Tibial nerve (tissue), 4 donors: ENCODE measurements around the gene CST7. TPM values are rescaled to one million over a fixed set of nuclear protein-coding genes. Genes with fewer than 3 reads are reported as not detected.
A peak's percentile ranks its signal among the peaks of the same experiment; 100 is the strongest.

ENCODE experiments used
- DNase-seq, 2 donors: peaks; one replicate each; pipeline ENCODE4 v3.0.0-alpha.2; 2019; ENCODE audit warnings: low spot score in 2 of 2
- H3K27ac ChIP-seq, 4 donors: fragments of 200-600 bp; sonication (generic) in 3 of 4; one replicate each; pipeline ENCODE4 v1.5.1; 2017 to 2019; ENCODE audit warnings: mild to moderate bottlenecking in 1 of 4
- H3K27me3 ChIP-seq, 2 donors: fragments of 200-600 bp; sonication (generic) in 1 of 2; one replicate each; pipeline versions ENCODE4 v1.5.1 to v1.6.0; 2017 to 2019
- H3K36me3 ChIP-seq, 3 donors: fragments of 200-600 bp; sonication (generic); one replicate each; pipeline ENCODE4 v1.5.1; 2018 to 2019
- H3K4me1 ChIP-seq, 4 donors: fragments of 200-600 bp; sonication (generic) in 3 of 4; one replicate each; pipeline ENCODE4 v1.5.1; 2017 to 2019
- H3K4me3 ChIP-seq, 4 donors: fragments of 200-600 bp; sonication (generic) in 3 of 4; one replicate each; pipeline ENCODE4 v1.5.1; 2017 to 2019; ENCODE audit warnings: mild to moderate bottlenecking in 1 of 4, moderate library complexity in 1 of 4
- H3K9me3 ChIP-seq, 4 donors: fragments of 200-600 bp; sonication (generic) in 3 of 4; one replicate each; pipeline ENCODE4 v1.5.1; 2017 to 2019
- CTCF ChIP-seq, 5 experiments: fragments of 200-600 bp in 3 of 5; fragments of 450-650 bp in 2 of 5; sonication (generic) in 3 of 5; IDR thresholded peaks; one replicate each; pipeline ENCODE4 v1.5.1; 2016 to 2019; ENCODE audit warnings: antibody characterized with exemption in 5 of 5, mild to moderate bottlenecking in 3 of 5, moderate library complexity in 2 of 5
- EP300 ChIP-seq, 2 donors: sonication (generic); formaldehyde crosslinking; IDR thresholded peaks; one replicate each; pipeline ENCODE4 v1.6.1; 2017; ENCODE audit warnings: antibody characterized with exemption in 2 of 2, mild to moderate bottlenecking in 1 of 2
- POLR2A ChIP-seq, 2 donors: fragments of 450-650 bp; IDR thresholded peaks; one replicate each; pipeline ENCODE4 v1.6.1; 2017; ENCODE audit warnings: antibody characterized with exemption in 2 of 2, mild to moderate bottlenecking in 2 of 2, moderate library complexity in 2 of 2
- WGBS, 2 donors: methylation state at CpG; one replicate each; pipeline ENCODE4 v1.1.5; 2018; 5-methylcytosine and 5-hydroxymethylcytosine counted together
- total RNA-seq, 4 donors: library from RNA; depleted of rRNA; stranded (reverse); fragments of >200 nt; gene quantifications; one replicate each; pipeline ENCODE4 v1.1.0, GENCODE V29; 2016

CST7 gene
- total RNA-seq, 4 donors from 2014 or later = 0.84 to 6.1 TPM; not detected in 2

- TF ChIP-seq CTCF (IDR thresholded peaks at IDR 0.05) (no peak), POLR2A (IDR thresholded peaks at IDR 0.05) (no peak), EP300 (IDR thresholded peaks at IDR 0.05) (no peak)
Observed at GRCh38 chr20:24991897-24992486, 42.9 kb downstream of the CST7 start.

GRCh38 chr20:24992487-24993205 is 43.6 kb downstream of the CST7 start, which contains the start of gene APMAP:
TSS of gene APMAP (minus strand) at chr20:24992751. CDS start at chr20:24992688, 63 bp downstream.
- peak; percentile 93 to 98 for DNase-seq
- 0 to 1% methylated on average over 22 to 39 of the region's 69 CpGs for WGBS, 2 donors
- peaks cover 0 to 48% (median 19%) of the 10 kb centered on the region in 4 donors for H3K4me1 ChIP-seq

More at GRCh38 chr20:24991897-24992486, 42.9 kb downstream of the CST7 start:
- no peak for DNase-seq
- H3K36me3 ChIP-seq = no peaks in the 10 kb centered on the region
- H3K27ac ChIP-seq = peak overlapping the region; percentile 83 to 97 (median 96)
- H3K9me3 ChIP-seq = no peaks in the 10 kb centered on the region
- 0 to 1% methylated on average over 32 to 35 of the region's 36 CpGs for WGBS, 2 donors
- H3K27me3 ChIP-seq = no peaks in the 10 kb centered on the region
- peak overlapping the region; percentile 68 to 87 (median 80) for H3K4me3 ChIP-seq
- peaks cover 0 to 48% (median 19%) of the 10 kb centered on the region in 4 donors for H3K4me1 ChIP-seq

DNA sequence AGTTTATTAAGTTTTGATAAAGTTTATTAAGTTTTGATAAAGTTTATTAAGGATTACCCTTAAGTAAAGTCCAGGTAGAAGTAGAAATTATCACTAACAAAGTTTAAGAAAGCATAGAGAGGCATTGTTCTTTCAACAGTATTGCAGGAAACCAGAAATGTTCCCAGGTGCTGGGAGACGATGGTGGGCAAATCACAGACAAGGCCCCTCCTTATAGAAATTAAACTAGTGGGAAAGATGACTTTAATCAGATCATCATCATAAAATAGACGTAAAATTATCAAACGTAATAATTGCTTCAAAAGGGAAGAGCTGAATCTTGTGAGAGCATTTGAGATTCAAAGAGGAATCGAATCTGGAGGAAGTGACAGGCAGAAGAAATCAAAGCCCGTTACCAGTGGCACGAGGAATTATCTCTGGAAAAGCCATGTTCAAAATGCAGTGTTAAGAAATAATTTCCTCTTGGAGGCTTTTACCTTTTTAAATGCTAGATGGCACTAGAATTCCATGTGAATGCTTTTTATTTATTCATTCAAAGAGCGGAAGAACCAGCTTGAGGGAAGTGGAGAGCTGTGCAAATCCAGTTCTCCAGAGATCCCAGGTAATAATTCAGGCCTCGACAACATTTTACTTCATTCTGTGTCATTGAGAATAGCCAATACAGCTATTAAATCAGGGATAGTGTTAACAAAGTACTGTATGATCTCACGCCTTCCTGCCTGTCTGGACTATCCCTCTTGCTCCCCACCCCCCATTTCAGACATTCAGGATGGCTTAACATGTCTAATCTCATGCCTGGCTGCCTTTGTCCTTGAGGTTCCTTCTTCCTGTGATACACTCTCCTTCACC is 44.5 kb downstream of the CST7 start:
- TF ChIP-seq EP300 (IDR thresholded peaks at IDR 0.05) (no peak), CTCF (IDR thresholded peaks at IDR 0.05) (peak; percentile 16 to 55 (median 24))
- no peaks in the 10 kb centered on the region for H3K9me3 ChIP-seq
- H3K4me1 ChIP-seq = peaks cover 0 to 56% (median 19%) of the 10 kb centered on the region in 4 donors
- DNase-seq = no peak
- H3K27me3 ChIP-seq = no peaks in the 10 kb centered on the region
- 21 to 34% methylated on average over 9 of the region's 9 CpGs for WGBS, 2 donors
- H3K27ac ChIP-seq = peak overlapping the region; percentile 83 to 97 (median 96)
- H3K4me3 ChIP-seq = peak overlapping the region; percentile 68 to 87 (median 80)
- H3K36me3 ChIP-seq = no peaks in the 10 kb centered on the region

More at GRCh38 chr20:24992487-24993205, 43.6 kb downstream of the CST7 start, which contains the start of gene APMAP:
- TF ChIP-seq POLR2A (IDR thresholded peaks at IDR 0.05) (peak; percentile 97 to 99), EP300 (IDR thresholded peaks at IDR 0.05) (peak; percentile 92 to 99), CTCF (IDR thresholded peaks at IDR 0.05) (peak in 1 of 5 experiments; percentile 48)
- Histone ChIP-seq H3K9me3 (no peaks in the 10 kb centered on the region), H3K27me3 (no peaks in the 10 kb centered on the region), H3K27ac (peak within 1 kb of the TSS; percentile 83 to 97 (median 96)), H3K4me3 (peak within 1 kb of the TSS; percentile 68 to 87 (median 80)), H3K36me3 (no peaks in the 10 kb centered on the region)

DNA sequence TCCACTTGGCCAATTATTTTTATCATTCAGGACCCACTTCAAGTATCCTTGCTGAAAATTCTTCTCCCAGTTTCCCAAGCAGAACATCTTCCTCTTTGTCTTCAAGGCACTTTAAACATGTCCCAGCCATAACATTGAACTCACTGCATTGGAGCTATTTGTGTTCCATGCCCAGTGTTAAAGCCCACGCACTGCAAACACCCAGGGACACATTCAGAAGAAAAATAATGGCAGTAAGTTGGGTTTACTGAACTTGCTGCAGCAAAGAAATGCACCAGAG is 45.1 kb downstream of the CST7 start:
- H3K4me1 ChIP-seq = peaks cover 0 to 57% (median 19%) of the 10 kb centered on the region in 4 donors

More for the DNA sequence above, 45.1 kb downstream of the CST7 start:
- H3K27ac ChIP-seq = peak overlapping the region in 1 of 4 donors; percentile 97
- H3K9me3 ChIP-seq = no peaks in the 10 kb centered on the region
- no peak overlapping the region for H3K4me3 ChIP-seq
- no peaks in the 10 kb centered on the region for H3K27me3 ChIP-seq
- H3K36me3 ChIP-seq = no peaks in the 10 kb centered on the region
- WGBS, 2 donors = 82% methylated on average over 1 of the region's 1 CpG
- no peak for DNase-seq
- TF ChIP-seq POLR2A (IDR thresholded peaks at IDR 0.05) (no peak), EP300 (IDR thresholded peaks at IDR 0.05) (no peak), CTCF (IDR thresholded peaks at IDR 0.05) (no peak)
